Measurements from ENCODE around the gene MPC1L.

GRCh38 chrX:40623665-40624064, 437 bp downstream of the MPC1L start:
- TF ChIP-seq SUZ12 (IDR thresholded peaks at IDR 0.05) (no peak), LEF1 (IDR thresholded peaks at IDR 0.05; ENCODE audit: borderline replicate concordance) (no peak), ELF4 (IDR thresholded peaks at IDR 0.05) (no peak), SP1 (IDR thresholded peaks at IDR 0.05) (no peak), FOXM1 (IDR thresholded peaks at IDR 0.05; ENCODE audit: borderline replicate concordance) (no peak), ARNT (IDR thresholded peaks at IDR 0.05) (no peak), HDGF (IDR thresholded peaks at IDR 0.05; ENCODE audit: borderline replicate concordance) (no peak), TARDBP (IDR thresholded peaks at IDR 0.05) (no peak), ZNF384 (IDR thresholded peaks at IDR 0.05) (no peak)
